GM19193 (cell line): ENCODE data around the gene PJA2.

Experiments used
- POLR2A ChIP-seq: IDR thresholded peaks from 4 replicates; pipeline ENCODE4 v1.6.1; 2011; ENCODE audit not compliant: insufficient read depth, insufficient read length; ENCODE audit errors: extremely low read depth

PJA2 gene

GRCh38 chr5:109409844-109410388 is at the start of gene PJA2:
PJA2 (minus strand) TSS chr5:109409974; CDS start chr5:109383433, 26,541 bp downstream.
- no peak for TF ChIP-seq POLR2A

DNA sequence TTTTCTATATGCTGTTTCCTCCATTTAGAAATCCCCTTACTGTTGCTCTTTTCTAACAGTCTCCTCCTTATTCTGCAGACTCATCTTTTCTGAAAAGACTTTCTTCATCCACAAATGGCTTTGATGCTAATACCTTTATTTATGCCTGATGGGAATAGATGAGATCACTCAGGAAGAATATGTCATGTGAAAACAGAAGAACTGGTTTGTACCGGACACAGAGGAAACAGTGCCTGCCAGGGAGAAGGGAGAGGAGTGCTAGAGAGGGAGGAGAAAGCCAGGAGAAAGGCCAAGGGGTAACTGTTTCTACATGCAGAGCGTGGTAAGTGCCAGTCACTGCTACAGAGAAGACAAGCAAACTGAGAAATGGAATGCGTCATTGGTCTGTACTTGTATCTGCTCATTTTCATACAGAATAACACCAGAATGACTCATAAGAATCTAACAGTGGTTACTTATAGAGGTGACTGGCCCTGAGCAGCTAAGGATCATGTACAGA is 45.9 kb upstream of the PJA2 start:
- no peak for TF ChIP-seq POLR2A

DNA sequence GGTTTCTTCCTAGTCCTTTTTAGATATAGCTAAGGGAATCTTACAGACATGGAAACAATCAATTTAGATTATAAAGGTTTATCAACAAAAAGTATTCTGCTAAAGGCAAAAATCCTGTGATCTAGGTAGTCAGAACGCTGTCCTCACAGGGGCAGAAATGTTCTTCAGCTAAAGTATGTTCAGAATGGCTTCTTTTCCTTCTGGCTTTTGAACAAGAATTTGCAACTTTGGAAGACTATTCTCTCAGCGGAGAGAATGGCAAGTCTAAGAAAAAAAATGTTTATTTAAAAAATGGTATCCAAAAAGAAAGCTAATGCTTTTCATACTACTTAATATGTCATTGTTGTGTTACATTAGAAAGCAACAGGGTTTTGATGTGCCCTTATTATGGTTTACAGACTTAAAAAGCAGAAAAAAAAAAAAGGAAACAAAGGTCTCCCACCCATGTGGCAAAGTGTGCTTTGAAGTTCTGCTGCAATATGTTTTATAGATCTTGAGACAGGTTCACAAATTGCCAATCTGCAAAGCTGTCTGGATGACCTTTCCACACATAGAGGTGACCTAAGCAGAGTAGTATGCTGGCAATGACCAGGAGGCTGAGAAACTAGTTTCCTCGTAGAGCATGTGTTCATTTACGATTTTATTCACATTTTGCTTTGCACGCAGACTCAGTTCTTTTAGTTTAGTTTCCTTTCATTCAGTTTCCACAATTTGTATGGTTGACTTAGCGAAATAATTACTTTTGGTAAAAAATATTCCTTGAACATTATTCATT is 45.1 kb upstream of the PJA2 start:
- TF ChIP-seq POLR2A, result no peak

- TF ChIP-seq POLR2A, result no peak
These were observed 43.5 kb upstream of the PJA2 start for GRCh38 chr5:109453251-109453650.

DNA sequence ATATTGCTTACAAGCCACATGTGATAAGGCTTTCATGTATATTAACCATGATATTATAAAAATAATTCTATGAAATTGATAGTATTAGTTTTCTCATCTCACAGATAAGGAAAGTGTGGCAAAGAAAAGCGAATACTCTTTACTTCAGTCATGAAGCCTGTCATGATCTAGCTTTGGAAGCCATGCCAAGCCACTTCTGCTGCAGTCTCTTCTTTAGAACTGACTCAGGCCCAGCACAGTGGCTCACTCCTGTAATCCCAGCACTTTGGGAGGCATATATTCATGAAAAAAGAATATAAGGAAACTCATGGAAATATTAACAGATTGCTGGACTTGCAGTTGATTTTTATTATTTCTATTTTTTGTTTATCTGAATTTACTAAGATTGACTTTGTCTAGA is 42.9 kb upstream of the PJA2 start:
- no peak for TF ChIP-seq POLR2A

DNA sequence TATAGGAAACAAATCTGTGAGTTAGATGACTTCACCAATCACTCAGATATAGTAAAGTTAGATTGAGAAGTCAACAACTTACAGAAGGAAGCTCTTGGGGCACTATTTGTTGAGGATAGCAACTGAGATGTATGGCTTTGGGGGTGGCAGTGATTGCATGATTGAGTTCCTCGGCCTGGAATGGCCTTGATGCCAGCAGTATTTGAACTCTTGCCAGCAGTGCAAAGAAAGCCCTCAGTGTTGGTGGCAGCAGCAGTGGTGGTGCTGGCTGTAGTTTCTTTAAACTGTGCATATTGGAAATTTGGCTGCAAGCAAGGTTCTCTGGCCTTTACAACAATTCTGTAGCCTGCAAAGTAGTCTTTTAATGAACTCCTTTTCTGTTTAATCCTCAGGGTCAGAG is 41.4 kb upstream of the PJA2 start:
- TF ChIP-seq POLR2A, result no peak

GRCh38 chr5:109450129-109450877 is 40.5 kb upstream of the PJA2 start:
- no peak for TF ChIP-seq POLR2A

GRCh38 chr5:109448838-109449237 is 39.1 kb upstream of the PJA2 start:
- TF ChIP-seq POLR2A, result no peak

- TF ChIP-seq POLR2A, result no peak
These were observed 29.8 kb upstream of the PJA2 start for GRCh38 chr5:109439590-109439989.

DNA sequence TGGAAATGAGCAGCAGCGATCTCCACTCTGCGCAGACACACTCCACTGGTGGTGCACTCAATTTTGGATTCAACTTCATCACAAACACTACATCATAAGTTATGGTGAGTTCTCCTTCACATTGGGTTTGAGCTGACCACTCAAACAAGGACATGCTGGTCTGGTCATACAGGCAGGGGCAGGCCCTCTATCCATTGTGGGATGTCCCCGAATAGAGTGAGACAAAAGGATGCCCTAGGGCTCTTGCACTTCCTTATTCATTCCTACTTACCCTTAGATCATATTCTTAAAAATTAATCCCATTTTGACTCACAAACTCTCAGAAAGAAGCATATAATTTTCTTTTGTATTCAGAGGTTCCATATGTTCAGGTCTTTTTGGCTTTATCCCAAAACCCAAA is 16.3 kb upstream of the PJA2 start:
- no peak for TF ChIP-seq POLR2A

- no peak for TF ChIP-seq POLR2A
These were observed 12.2 kb upstream of the PJA2 start for GRCh38 chr5:109421956-109422355.

- TF ChIP-seq POLR2A, result no peak
These were observed 9.1 kb upstream of the PJA2 start for GRCh38 chr5:109418712-109419352.

- TF ChIP-seq POLR2A, result no peak
These were observed 7.1 kb upstream of the PJA2 start for GRCh38 chr5:109416882-109417281.

DNA sequence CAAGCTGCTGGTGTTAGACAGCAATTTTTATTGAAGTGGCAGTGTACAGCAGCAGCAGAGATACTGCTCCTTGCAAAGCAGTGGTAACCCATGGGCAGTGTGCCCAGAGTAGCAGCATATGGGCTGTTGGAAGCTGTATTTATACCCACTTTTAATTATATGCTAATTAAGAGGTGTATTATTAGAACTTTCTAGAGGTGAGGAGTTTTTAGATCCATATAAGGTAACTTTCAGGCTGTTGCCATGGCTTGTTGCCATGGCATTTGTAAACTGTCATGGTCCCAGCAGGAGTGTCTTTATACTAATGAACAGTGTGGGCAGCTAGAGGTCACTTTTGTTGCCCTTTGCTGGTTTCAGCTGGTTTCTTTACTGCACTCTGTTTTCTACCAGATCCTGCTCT is 3.7 kb upstream of the PJA2 start:
- TF ChIP-seq POLR2A, result no peak

- no peak for TF ChIP-seq POLR2A
These were observed 3.2 kb upstream of the PJA2 start for GRCh38 chr5:109412981-109413402.
